Measurements from ENCODE around the gene ARHGEF37. TPM values are rescaled to one million over a fixed set of nuclear protein-coding genes. Genes with fewer than 3 reads are reported as not detected.

Gene ARHGEF37
- total and polyA plus RNA-seq, 9 of the 15 experiments (the other 6 are each of a cell fraction or from before 2014, with no cell fraction given) = 0.01 to 0.27 (median 0.05) TPM

- TF ChIP-seq, protein P1, sequence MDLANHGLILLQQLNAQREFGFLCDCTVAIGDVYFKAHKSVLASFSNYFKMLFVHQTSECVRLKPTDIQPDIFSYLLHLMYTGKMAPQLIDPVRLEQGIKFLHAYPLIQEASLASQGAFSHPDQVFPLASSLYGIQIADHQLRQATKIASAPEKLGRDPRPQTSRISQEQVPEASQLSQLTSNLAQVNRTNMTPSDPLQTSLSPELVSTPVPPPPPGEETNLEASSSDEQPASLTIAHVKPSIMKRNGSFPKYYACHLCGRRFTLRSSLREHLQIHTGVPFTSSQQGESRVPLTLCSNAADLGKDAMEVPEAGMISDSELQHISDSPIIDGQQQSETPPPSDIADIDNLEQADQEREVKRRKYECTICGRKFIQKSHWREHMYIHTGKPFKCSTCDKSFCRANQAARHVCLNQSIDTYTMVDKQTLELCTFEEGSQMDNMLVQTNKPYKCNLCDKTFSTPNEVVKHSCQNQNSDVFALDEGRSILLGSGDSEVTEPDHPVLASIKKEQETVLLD (IDR thresholded peaks at IDR 0.05) = peak; percentile 97
- TF ChIP-seq FOXA1 (IDR thresholded peaks at IDR 0.05; ENCODE audit: borderline replicate concordance) = no peak
- peak in 1 of 2 experiments; percentile 33; a peak in 1 of 3 replicates for TF ChIP-seq CBX3 (IDR thresholded peaks at IDR 0.05; ENCODE audit: borderline replicate concordance in 1 of 2, low read length in 2 of 2)
- peak; percentile 62 to 77; a peak in 3 of 4 replicates for TF ChIP-seq MNT (conservative IDR thresholded peaks at IDR 0.05)
- TF ChIP-seq NEUROD1 (IDR thresholded peaks at IDR 0.05; ENCODE audit: borderline replicate concordance, low read depth, low read length, partially characterized antibody) = peak; percentile 40
- 0 out of 2 replicates have a peak, but pooled peaks have one; percentile 87 for TF ChIP-seq TGIF2 (CRISPR knock-in tag; IDR thresholded peaks at IDR 0.05)
- TF ChIP-seq ZMIZ1 (IDR thresholded peaks at IDR 0.05; ENCODE audit: low read depth in 2 of 2, low read length in 2 of 2) = peak in 1 of 2 experiments; percentile 9; a peak in 1 of 4 replicates
- TF ChIP-seq, protein P2, sequence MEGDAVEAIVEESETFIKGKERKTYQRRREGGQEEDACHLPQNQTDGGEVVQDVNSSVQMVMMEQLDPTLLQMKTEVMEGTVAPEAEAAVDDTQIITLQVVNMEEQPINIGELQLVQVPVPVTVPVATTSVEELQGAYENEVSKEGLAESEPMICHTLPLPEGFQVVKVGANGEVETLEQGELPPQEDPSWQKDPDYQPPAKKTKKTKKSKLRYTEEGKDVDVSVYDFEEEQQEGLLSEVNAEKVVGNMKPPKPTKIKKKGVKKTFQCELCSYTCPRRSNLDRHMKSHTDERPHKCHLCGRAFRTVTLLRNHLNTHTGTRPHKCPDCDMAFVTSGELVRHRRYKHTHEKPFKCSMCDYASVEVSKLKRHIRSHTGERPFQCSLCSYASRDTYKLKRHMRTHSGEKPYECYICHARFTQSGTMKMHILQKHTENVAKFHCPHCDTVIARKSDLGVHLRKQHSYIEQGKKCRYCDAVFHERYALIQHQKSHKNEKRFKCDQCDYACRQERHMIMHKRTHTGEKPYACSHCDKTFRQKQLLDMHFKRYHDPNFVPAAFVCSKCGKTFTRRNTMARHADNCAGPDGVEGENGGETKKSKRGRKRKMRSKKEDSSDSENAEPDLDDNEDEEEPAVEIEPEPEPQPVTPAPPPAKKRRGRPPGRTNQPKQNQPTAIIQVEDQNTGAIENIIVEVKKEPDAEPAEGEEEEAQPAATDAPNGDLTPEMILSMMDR (IDR thresholded peaks at IDR 0.05 in 2 of 3, conservative IDR thresholded peaks at IDR 0.05 in 1 of 3; ENCODE audit: insufficient read depth in 2 of 3, low read depth in 1 of 3, low read length in 3 of 3) = peak; percentile 77 to 89 (median 88)
- TF ChIP-seq MAZ (CRISPR knock-in tag; conservative IDR thresholded peaks at IDR 0.05 in 1 of 2, IDR thresholded peaks at IDR 0.05 in 1 of 2) = peak; percentile 79 to 88
- no peak; the same call in none of the 2 replicates for TF ChIP-seq MBD2 (IDR thresholded peaks at IDR 0.05; ENCODE audit: borderline replicate concordance, low read depth)
- TF ChIP-seq BRD9 (IDR thresholded peaks at IDR 0.05; ENCODE audit: low read depth, partially characterized antibody) = peak; percentile 73
- peak; percentile 88; the same call in 1 of the 2 replicates for TF ChIP-seq TCF7 (IDR thresholded peaks at IDR 0.05; ENCODE audit: borderline replicate concordance)
- TF ChIP-seq GABPA (tag; conservative IDR thresholded peaks at IDR 0.05; ENCODE audit: low read depth) = peak; percentile 96
- TF ChIP-seq POLR2AphosphoS5 (IDR thresholded peaks at IDR 0.05; ENCODE audit: control insufficient read depth, insufficient read depth, low read depth, low read length) = peak; percentile 92
Measured at GRCh38 chr5:149551227-149552037, 29.9 kb upstream of the ARHGEF37 start, which contains the start of gene CSNK1A1 (continued).

Data from K562 (cell line).